ENCODE results near the gene CCDC157.
A peak's percentile ranks its signal among the peaks of the same experiment; 100 is the strongest.

Gene CCDC157

GRCh38 chr22:30416403-30416802 lies 59.6 kb downstream of the CCDC157 start:
- DNase-seq (ENCODE audit: low read depth), result no peak

DNA sequence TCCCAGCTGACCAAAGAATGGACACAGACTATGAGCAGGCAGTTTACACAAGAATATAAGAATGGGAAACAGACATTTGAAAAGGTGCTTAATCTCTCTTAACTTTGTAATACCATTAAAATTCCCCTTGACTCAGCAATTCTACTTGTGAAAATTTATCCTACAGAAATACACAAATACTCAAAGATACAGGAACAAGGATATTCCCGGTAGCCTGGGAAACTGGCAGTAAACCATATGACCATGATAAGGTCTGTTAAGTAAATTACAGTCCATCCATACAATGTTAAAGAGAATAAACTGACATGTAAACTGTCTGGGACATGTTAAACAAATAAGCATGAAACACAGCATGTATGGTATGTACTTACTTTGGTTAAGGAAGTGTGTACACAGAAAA lies 60.0 kb downstream of the CCDC157 start:
- no peak for DNase-seq (ENCODE audit: low read depth)

DNA sequence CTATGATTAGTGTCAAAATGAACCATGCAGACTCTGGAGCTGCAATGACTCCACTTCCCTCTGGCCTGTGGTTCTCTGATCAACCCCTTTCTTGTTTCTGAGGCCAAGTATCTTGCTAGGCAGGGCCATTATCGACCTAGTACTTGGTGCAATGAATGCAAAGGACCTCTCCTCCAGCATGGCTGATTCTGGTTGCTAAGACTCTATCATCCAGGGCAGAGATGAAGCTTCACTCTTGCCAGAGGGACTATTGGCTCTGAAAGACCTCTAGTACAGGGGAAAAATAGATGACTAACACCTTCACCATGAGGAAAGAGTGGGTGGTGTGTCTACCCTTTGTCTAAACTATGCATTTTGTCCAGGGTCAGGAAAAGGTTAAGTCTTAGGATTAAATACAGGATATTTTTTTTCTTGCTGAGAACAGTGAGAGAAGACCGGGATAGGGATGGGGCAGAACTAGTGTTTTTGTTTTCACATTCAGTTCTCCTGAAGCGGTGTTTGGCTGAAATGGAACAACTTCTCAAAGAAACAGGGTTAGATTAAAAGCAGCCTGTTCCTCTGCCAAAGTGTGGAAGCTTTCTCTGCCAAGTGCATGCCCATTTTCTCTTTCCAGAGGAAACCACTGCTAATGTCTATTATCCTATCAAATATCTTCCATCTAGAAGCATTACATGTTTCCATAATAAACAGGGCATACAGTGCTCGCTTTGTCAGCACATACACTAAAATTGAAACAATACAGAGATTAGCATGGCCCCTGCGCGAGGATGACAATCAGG lies 63.7 kb downstream of the CCDC157 start:
- no peak for DNase-seq (ENCODE audit: low read depth)

DNA sequence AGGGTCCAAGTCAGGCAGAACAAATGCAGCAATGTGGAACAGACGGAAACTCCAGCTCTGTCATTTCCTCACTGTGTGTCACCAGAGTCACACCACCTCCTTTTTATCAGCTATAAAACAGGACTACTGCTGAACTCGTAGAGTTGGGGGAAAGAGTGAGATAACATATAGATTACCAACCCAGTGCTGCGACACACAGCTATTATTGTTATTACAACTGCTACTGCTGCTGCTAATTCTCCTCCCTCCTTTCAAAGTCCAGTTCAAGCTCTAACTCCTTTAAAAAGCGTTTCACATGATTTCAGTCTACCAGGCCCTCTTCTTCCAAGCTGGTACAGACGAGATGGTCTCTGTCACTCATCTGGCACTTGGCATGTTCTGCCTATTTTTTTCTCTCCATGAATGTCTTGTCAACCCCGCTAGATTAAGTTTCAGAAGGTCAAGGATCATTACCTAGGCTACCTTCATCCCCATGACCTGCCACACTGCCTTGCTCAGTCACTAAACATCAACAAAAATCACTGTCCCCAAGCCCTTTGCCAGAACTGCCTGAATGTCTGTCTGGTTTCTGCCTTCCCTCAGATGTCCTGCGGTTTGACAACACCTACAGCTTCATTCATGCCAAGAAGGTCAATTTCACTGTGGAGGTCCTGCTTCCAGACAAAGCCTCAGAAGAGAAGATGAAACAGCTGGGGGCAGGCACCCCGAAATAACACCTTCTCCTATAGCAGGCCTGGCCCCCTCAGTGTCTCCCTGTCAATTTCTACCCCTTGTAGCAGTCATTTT lies 65.1 kb downstream of the CCDC157 start:
- DNase-seq (ENCODE audit: low read depth), result no peak

GRCh38 chr22:30422481-30423300 lies 65.9 kb downstream of the CCDC157 start:
- DNase-seq (ENCODE audit: low read depth), result peak; percentile 91

DNA sequence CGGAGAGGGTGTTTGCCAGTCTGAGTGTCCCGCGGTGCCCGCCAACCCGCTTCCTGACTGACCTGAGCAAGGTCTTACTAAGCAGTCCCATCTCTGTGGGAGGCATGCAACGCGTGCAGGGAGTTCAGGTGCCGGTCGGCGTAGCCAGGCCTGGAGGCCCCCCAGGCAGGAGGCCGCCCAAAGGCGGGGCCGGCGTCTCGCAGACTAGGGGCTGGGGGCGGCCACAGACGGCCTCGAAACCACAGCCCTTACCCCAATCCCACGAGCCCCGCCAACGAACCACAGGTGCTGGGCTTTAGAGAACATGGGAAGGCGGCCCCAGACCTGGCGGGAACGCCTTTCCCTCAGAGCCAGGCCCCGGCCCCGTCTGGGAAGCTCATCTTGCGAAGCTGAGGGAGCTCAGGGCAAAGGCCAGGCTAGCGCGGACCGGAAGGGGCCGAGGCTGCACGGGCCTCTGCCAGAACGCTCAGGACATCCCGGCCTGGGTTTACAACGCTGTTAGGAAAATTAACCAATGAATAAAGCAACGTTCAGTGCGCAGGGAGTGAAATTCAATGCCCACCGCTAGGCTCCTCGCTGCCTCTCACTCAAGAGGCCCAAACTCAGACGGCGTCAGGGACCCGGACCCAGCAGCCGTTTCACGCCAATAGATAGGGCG lies 66.6 kb downstream of the CCDC157 start:
- DNase-seq (ENCODE audit: low read depth), result no peak

DNA sequence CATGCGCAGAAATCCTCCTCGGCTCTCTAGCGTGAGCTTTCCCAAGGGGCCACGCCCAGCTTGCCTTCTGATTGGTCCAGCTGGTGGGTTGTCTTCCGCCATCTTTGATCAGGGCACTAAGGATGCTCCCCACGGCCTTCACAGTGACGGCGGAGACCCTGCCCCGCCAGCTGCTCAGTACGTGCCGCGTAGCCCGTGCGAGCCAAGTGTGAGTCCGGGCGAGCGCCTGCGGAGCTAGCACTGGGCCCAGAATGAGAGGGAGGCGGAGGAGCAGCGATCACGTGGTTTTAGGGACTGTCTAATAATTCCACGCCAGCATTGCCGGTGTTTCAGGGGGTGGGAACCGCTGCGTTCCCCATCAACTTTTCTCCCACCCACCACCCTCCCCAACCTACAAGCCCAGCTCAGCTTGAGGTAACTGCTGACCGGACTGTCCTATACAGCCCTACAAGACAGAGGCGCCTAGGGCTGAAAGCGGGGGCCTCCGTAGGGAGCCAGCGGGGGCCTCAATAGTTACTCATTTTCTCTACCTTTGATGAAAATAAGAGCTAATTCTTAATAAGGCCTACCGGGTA lies 67.2 kb downstream of the CCDC157 start:
- DNase-seq (ENCODE audit: low read depth), result peak; percentile 99

- DNase-seq (ENCODE audit: low read depth), result no peak
Observed at GRCh38 chr22:30424534-30425326, 67.9 kb downstream of the CCDC157 start.

DNA sequence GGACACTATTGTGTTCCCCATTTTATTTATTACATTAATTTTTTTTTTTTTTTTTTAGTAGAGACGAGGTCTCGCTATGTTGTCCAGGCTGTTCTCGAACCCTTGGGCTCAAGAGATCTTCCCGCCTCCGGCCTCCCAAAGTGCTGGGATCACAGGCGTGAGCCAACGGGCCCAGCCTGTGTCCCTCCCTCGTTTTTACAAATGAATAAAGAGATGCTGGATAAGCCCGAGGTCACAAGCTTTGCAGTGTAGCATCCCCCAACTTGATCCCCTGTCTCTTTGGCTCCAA lies 68.5 kb downstream of the CCDC157 start:
- DNase-seq (ENCODE audit: low read depth), result no peak

DNA sequence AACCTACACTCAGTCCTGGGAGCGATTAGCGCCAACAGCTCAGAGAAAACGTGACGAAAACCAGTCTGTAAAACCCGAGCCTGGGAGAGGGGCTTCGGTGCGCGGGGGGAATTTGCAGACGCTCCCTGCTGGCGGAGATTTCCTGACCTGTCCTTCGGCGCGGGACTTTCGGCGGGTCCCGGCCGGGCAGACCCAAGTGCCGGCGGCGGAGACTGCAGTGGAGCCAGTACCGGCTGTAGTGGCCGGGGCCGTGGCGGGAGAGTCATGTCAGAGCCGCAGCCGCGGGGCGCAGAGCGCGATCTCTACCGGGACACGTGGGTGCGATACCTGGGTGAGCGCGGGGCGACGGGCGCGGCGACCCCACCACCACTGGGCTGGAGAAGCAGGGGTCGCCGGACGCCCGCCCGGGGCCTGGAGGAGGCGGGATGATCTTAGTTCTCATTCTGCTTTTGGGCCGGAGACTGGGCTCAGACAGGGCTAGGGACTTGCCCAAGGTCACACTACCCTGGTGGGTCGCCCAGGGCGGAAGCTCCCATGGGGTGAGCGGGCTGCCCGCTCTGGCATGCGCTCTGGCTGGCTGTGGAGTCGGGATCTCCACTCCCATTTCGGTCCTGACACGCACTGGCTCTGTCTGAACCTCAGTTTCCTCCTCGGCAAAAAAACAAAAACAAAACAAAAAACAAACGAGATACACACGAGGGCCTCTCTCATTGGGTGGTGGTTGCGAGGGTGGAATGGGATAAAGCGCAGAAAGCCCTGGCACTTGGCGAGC lies 69.0 kb downstream of the CCDC157 start, which contains the start of gene MTFP1:
TSS of gene MTFP1 (plus strand) at position 153 of the 772 bp plus-strand sequence. CDS start at position 265, 112 bp downstream.
- DNase-seq (ENCODE audit: low read depth), result no peak

All from GM04504 (cell line).